ENCODE data around the gene GJD2.

DNA sequence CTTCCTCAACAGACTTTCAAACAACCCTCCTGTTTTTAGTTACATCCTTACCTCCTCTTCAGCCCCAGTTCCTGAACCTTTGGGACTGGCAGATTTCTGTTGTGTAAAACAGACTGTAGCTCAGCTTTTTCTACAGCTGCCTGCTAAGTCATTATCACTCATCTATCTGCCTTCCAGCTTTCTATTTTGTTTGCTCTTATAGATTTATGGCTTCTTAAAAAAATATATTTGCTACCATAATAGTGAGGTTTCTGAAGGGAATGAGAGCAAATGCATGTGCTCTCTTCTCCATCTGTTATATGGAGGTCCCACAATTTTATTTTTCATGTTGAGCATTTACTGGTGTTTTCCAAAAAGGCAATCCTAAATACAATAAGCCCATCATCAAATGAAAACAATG, 18.2 kb upstream of the GJD2 start:
- no peak for TF ChIP-seq CTCF (IDR thresholded peaks at IDR 0.05)
- no peak for TF ChIP-seq POLR2A (IDR thresholded peaks at IDR 0.05)
